ENCODE measurements around the gene XRCC2.

- TF ChIP-seq, protein P1, sequence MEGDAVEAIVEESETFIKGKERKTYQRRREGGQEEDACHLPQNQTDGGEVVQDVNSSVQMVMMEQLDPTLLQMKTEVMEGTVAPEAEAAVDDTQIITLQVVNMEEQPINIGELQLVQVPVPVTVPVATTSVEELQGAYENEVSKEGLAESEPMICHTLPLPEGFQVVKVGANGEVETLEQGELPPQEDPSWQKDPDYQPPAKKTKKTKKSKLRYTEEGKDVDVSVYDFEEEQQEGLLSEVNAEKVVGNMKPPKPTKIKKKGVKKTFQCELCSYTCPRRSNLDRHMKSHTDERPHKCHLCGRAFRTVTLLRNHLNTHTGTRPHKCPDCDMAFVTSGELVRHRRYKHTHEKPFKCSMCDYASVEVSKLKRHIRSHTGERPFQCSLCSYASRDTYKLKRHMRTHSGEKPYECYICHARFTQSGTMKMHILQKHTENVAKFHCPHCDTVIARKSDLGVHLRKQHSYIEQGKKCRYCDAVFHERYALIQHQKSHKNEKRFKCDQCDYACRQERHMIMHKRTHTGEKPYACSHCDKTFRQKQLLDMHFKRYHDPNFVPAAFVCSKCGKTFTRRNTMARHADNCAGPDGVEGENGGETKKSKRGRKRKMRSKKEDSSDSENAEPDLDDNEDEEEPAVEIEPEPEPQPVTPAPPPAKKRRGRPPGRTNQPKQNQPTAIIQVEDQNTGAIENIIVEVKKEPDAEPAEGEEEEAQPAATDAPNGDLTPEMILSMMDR (IDR thresholded peaks at IDR 0.05), result no peak
- no peak for TF ChIP-seq POLR2AphosphoS5 (IDR thresholded peaks at IDR 0.05; ENCODE audit: insufficient read depth in 1 of 2, low read depth in 1 of 2)
These were observed 3.3 kb downstream of the XRCC2 start for GRCh38 chr7:152672626-152673025.
